Measurements from ENCODE around the gene PLD2.

PLD2 gene

DNA sequence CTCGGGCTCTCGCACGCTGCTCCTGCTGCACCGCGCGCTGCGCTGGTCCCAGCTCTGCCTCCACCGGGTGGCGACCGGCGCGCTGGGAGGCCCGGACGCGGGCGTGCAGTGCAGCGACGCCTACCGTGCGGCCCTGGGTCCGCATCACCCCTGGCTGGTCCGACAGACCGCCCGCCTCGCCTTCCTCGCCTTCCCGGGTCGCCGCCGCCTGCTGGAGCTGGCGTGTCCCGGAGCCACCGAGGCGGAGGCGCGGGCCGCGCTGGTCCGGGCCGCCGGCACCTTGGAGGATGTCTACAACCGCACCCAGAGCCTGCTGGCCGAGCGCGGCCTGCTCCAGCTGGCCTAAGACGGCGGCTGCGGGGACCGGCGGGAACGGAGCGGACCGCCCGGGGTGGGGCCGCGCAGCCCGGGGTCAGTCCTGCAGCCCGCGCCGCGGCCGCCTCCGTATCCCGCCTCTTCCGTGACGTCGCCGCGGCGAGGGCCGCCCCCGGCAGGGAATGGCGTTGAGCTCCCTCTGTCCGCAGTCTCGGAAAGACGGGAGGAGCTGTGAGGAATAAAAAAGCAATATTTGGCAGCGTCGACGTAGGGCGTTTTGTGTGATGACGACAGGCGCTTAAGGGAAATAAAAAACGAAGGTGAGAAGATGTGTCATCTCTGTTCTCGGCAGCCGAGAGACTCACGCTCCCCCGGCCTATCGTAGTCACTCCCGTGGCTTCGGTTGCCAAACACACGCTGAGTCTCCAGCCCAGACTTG lies 16.8 kb upstream of the PLD2 start:
- ChIA-PET CTCF (interaction anchor here (0.6 to 4.9 kb wide), 47 partner anchors 9 to 845 kb away, joined by 3 to 37 read pairs (median 4); partner anchors contain the start of genes ARRB2, MED11, PELP1 and PLD2), POLR2A (interaction anchor here (0.5 to 3.8 kb wide), 27 partner anchors 9 to 235 kb away, joined by 3 to 31 read pairs (median 4); partner anchors contain the start of genes ARRB2, CHRNE, CXCL16 and MED11)
- Histone ChIP-seq H3K9me3 (ENCODE audit: control insufficient read depth, insufficient read depth, low read depth, low read length) (no peaks in the 10 kb centered on the region), H3K4me3 (ENCODE audit: low read depth, low read length) (peak overlapping the region; percentile 62), H3K4me1 (ENCODE audit: control insufficient read depth, insufficient read depth, low read length) (peaks cover 4% of the 10 kb centered on the region), H3K27ac (ENCODE audit: extremely low read depth, low read depth, low read length) (peak overlapping the region; percentile 96), H3K36me3 (ENCODE audit: control insufficient read depth in 2 of 2, insufficient read depth in 1 of 2, low read length in 2 of 2) (no peaks in the 10 kb centered on the region)
- TF ChIP-seq KLF1 (tag by site-specific recombination; IDR thresholded peaks at IDR 0.05) (no peak; the same call in 1 of the 2 replicates), ZNF335 (tag by site-specific recombination; conservative IDR thresholded peaks at IDR 0.05) (peak; percentile 80), ZNF341 (tag by site-specific recombination; IDR thresholded peaks at IDR 0.05; ENCODE audit: low read depth) (no peak), ZNF146 (tag by site-specific recombination; IDR thresholded peaks at IDR 0.05) (no peak), ZNF514 (tag by site-specific recombination; IDR thresholded peaks at IDR 0.05) (no peak), ZIC2 (tag by site-specific recombination; IDR thresholded peaks at IDR 0.05) (peak; percentile 72), ZNF521 (tag by site-specific recombination; IDR thresholded peaks at IDR 0.05) (no peak), ZNF157 (tag by site-specific recombination; IDR thresholded peaks at IDR 0.05) (no peak), ZNF138 (tag by site-specific recombination; IDR thresholded peaks at IDR 0.05; ENCODE audit: borderline replicate concordance) (no peak), ZNF140 (tag by site-specific recombination; IDR thresholded peaks at IDR 0.05) (no peak), ZFP3 (tag by site-specific recombination; IDR thresholded peaks at IDR 0.05; ENCODE audit: low read depth) (no peak), ZNF677 (tag by site-specific recombination; IDR thresholded peaks at IDR 0.05) (no peak), ZNF292 (tag by site-specific recombination; IDR thresholded peaks at IDR 0.05; ENCODE audit: borderline replicate concordance, low read depth) (no peak), ZNF561 (tag by site-specific recombination; IDR thresholded peaks at IDR 0.05; ENCODE audit: borderline replicate concordance) (peak; percentile 92), ZNF16 (tag by site-specific recombination; IDR thresholded peaks at IDR 0.05; ENCODE audit: low read depth) (no peak), ZNF830 (tag by site-specific recombination; IDR thresholded peaks at IDR 0.05; ENCODE audit: low read depth) (no peak), OSR2 (tag by site-specific recombination; IDR thresholded peaks at IDR 0.05) (no peak), SP3 (tag by site-specific recombination; IDR thresholded peaks at IDR 0.05) (peak; percentile 48), ZNF211 (tag by site-specific recombination; IDR thresholded peaks at IDR 0.05; ENCODE audit: low read depth) (no peak), ZNF394 (tag by site-specific recombination; IDR thresholded peaks at IDR 0.05; ENCODE audit: borderline replicate concordance) (peak; percentile 27; the same call in 1 of the 2 replicates), HOXD13 (CRISPR knock-in tag; IDR thresholded peaks at IDR 0.05; ENCODE audit: borderline replicate concordance) (no peak), ZNF777 (tag by site-specific recombination; IDR thresholded peaks at IDR 0.05; ENCODE audit: borderline replicate concordance) (no peak), GLI2 (tag by site-specific recombination; IDR thresholded peaks at IDR 0.05; ENCODE audit: borderline replicate concordance, low read depth) (no peak)
- TF ChIP-seq, protein P1, sequence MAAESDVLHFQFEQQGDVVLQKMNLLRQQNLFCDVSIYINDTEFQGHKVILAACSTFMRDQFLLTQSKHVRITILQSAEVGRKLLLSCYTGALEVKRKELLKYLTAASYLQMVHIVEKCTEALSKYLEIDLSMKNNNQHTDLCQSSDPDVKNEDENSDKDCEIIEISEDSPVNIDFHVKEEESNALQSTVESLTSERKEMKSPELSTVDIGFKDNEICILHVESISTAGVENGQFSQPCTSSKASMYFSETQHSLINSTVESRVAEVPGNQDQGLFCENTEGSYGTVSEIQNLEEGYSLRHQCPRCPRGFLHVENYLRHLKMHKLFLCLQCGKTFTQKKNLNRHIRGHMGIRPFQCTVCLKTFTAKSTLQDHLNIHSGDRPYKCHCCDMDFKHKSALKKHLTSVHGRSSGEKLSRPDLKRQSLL (tag by site-specific recombination; IDR thresholded peaks at IDR 0.05), result 0 out of 2 replicates have a peak, but pooled peaks have one; percentile 30
- TF ChIP-seq, protein P2, sequence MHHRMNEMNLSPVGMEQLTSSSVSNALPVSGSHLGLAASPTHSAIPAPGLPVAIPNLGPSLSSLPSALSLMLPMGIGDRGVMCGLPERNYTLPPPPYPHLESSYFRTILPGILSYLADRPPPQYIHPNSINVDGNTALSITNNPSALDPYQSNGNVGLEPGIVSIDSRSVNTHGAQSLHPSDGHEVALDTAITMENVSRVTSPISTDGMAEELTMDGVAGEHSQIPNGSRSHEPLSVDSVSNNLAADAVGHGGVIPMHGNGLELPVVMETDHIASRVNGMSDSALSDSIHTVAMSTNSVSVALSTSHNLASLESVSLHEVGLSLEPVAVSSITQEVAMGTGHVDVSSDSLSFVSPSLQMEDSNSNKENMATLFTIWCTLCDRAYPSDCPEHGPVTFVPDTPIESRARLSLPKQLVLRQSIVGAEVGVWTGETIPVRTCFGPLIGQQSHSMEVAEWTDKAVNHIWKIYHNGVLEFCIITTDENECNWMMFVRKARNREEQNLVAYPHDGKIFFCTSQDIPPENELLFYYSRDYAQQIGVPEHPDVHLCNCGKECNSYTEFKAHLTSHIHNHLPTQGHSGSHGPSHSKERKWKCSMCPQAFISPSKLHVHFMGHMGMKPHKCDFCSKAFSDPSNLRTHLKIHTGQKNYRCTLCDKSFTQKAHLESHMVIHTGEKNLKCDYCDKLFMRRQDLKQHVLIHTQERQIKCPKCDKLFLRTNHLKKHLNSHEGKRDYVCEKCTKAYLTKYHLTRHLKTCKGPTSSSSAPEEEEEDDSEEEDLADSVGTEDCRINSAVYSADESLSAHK (tag by site-specific recombination; IDR thresholded peaks at IDR 0.05), result no peak
- TF ChIP-seq, protein P3, sequence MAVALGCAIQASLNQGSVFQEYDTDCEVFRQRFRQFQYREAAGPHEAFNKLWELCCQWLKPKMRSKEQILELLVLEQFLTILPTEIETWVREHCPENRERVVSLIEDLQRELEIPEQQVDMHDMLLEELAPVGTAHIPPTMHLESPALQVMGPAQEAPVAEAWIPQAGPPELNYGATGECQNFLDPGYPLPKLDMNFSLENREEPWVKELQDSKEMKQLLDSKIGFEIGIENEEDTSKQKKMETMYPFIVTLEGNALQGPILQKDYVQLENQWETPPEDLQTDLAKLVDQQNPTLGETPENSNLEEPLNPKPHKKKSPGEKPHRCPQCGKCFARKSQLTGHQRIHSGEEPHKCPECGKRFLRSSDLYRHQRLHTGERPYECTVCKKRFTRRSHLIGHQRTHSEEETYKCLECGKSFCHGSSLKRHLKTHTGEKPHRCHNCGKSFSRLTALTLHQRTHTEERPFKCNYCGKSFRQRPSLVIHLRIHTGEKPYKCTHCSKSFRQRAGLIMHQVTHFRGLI (tag by site-specific recombination; IDR thresholded peaks at IDR 0.05), result no peak
- TF ChIP-seq, protein P4, sequence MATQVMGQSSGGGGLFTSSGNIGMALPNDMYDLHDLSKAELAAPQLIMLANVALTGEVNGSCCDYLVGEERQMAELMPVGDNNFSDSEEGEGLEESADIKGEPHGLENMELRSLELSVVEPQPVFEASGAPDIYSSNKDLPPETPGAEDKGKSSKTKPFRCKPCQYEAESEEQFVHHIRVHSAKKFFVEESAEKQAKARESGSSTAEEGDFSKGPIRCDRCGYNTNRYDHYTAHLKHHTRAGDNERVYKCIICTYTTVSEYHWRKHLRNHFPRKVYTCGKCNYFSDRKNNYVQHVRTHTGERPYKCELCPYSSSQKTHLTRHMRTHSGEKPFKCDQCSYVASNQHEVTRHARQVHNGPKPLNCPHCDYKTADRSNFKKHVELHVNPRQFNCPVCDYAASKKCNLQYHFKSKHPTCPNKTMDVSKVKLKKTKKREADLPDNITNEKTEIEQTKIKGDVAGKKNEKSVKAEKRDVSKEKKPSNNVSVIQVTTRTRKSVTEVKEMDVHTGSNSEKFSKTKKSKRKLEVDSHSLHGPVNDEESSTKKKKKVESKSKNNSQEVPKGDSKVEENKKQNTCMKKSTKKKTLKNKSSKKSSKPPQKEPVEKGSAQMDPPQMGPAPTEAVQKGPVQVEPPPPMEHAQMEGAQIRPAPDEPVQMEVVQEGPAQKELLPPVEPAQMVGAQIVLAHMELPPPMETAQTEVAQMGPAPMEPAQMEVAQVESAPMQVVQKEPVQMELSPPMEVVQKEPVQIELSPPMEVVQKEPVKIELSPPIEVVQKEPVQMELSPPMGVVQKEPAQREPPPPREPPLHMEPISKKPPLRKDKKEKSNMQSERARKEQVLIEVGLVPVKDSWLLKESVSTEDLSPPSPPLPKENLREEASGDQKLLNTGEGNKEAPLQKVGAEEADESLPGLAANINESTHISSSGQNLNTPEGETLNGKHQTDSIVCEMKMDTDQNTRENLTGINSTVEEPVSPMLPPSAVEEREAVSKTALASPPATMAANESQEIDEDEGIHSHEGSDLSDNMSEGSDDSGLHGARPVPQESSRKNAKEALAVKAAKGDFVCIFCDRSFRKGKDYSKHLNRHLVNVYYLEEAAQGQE (tag by site-specific recombination; IDR thresholded peaks at IDR 0.05), result no peak
- TF ChIP-seq, protein P5, sequence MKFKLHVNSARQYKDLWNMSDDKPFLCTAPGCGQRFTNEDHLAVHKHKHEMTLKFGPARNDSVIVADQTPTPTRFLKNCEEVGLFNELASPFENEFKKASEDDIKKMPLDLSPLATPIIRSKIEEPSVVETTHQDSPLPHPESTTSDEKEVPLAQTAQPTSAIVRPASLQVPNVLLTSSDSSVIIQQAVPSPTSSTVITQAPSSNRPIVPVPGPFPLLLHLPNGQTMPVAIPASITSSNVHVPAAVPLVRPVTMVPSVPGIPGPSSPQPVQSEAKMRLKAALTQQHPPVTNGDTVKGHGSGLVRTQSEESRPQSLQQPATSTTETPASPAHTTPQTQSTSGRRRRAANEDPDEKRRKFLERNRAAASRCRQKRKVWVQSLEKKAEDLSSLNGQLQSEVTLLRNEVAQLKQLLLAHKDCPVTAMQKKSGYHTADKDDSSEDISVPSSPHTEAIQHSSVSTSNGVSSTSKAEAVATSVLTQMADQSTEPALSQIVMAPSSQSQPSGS (tag by site-specific recombination; IDR thresholded peaks at IDR 0.05; ENCODE audit: low read depth), result peak; percentile 84

Measured in HEK293 (cell line).